GM04503 (cell line): Measurements from ENCODE around the gene CAMK2G.
"Not testable (repeated sequence)": the region's sequence is repeated elsewhere in the genome, so short reads cannot be mapped to it uniquely, and the experiment has no call there.

Experiments used
- DNase-seq: peaks from one replicate; pipeline ENCODE4 v3.0.0-alpha.2; 2012; ENCODE audit warnings: low read depth

CAMK2G gene

GRCh38 chr10:73839276-73839966, 34.9 kb downstream of the CAMK2G start:
- no peak for DNase-seq

GRCh38 chr10:73838827-73839226, 35.5 kb downstream of the CAMK2G start:
- no peak for DNase-seq

GRCh38 chr10:73838008-73838567, 36.3 kb downstream of the CAMK2G start:
- no peak for DNase-seq

- no peak for DNase-seq
These were observed 37.3 kb downstream of the CAMK2G start for GRCh38 chr10:73837072-73837471.

GRCh38 chr10:73836427-73836980, 37.9 kb downstream of the CAMK2G start:
- DNase-seq = no peak

- DNase-seq = not testable (repeated sequence)
These were observed 45.3 kb downstream of the CAMK2G start for GRCh38 chr10:73829090-73829489.

GRCh38 chr10:73828161-73828560, 46.2 kb downstream of the CAMK2G start:
- no peak for DNase-seq

GRCh38 chr10:73827346-73828089, 46.8 kb downstream of the CAMK2G start:
- DNase-seq = no peak

GRCh38 chr10:73824146-73824725, 50.1 kb downstream of the CAMK2G start:
- no peak for DNase-seq

GRCh38 chr10:73823391-73823790, 51.0 kb downstream of the CAMK2G start:
- DNase-seq = no peak

GRCh38 chr10:73819513-73820093, 54.8 kb downstream of the CAMK2G start:
- DNase-seq = no peak

GRCh38 chr10:73819081-73819480, 55.3 kb downstream of the CAMK2G start:
- DNase-seq = no peak

- no peak for DNase-seq
These were observed 56.0 kb downstream of the CAMK2G start for GRCh38 chr10:73818402-73818801.

- no peak for DNase-seq
These were observed 56.5 kb downstream of the CAMK2G start for GRCh38 chr10:73817826-73818225.

GRCh38 chr10:73816917-73817729, 57.2 kb downstream of the CAMK2G start:
- DNase-seq = no peak

GRCh38 chr10:73815719-73816030, 58.7 kb downstream of the CAMK2G start:
- no peak for DNase-seq

GRCh38 chr10:73814896-73815718, 59.2 kb downstream of the CAMK2G start:
- no peak for DNase-seq

GRCh38 chr10:73814276-73814895, 60.0 kb downstream of the CAMK2G start:
- DNase-seq = no peak

GRCh38 chr10:73813333-73813732, 61.0 kb downstream of the CAMK2G start:
- no peak for DNase-seq

GRCh38 chr10:73812657-73813056, 61.7 kb downstream of the CAMK2G start:
- no peak for DNase-seq
